Lower leg skin (tissue), 4 donors: ENCODE results near the gene TMEM161B. TPM values are rescaled to one million over a fixed set of nuclear protein-coding genes. Genes with fewer than 3 reads are reported as not detected.

Experiments
- DNase-seq, 2 donors: peaks; one replicate each; pipeline ENCODE4 v3.0.0-alpha.2; 2019; ENCODE audit warnings: low spot score in 2 of 2
- H3K4me3 ChIP-seq: fragments of 200-600 bp; sonication (generic); 2 replicates; pipeline ENCODE4 v1.5.1; 2017; ENCODE audit warnings: mild to moderate bottlenecking, low read depth; ENCODE audit not compliant: poor library complexity, severe bottlenecking
- POLR2A ChIP-seq, 2 donors: fragments of 450-650 bp; IDR thresholded peaks; one replicate each; pipeline ENCODE4 v1.6.1; 2016 to 2017; ENCODE audit warnings: antibody characterized with exemption in 2 of 2, mild to moderate bottlenecking in 1 of 2, moderate library complexity in 1 of 2
- WGBS, 2 donors: methylation state at CpG; one replicate each; pipeline ENCODE4 v1.1.5; 2018; 5-methylcytosine and 5-hydroxymethylcytosine counted together
- intact Hi-C: fragments of 100-400 bp; cut with DNase I; formaldehyde crosslinking; loops from one replicate; pipeline ENCODE4 v1.15.0; 2023; ENCODE audit warnings: low total_unique reads
- total RNA-seq, 4 donors: library from RNA; depleted of rRNA; stranded (reverse); fragments of >200 nt; gene quantifications; one replicate each; pipeline ENCODE4 v1.1.0, GENCODE V29; 2016
- TF ChIP-seq, protein P1 (sequence below), 3 donors: fragments of 450-650 bp; IDR thresholded peaks; one replicate each; pipeline ENCODE4 v1.5.1; 2016; ENCODE audit warnings: antibody characterized with exemption in 3 of 3, mild to moderate bottlenecking in 3 of 3, moderate library complexity in 2 of 3

The TMEM161B gene
- 10 to 100 TPM in 2 of 4 donors, 1 to 10 TPM in 2; 9.1 to 14.1 (median 10.2) TPM for total RNA-seq

DNA sequence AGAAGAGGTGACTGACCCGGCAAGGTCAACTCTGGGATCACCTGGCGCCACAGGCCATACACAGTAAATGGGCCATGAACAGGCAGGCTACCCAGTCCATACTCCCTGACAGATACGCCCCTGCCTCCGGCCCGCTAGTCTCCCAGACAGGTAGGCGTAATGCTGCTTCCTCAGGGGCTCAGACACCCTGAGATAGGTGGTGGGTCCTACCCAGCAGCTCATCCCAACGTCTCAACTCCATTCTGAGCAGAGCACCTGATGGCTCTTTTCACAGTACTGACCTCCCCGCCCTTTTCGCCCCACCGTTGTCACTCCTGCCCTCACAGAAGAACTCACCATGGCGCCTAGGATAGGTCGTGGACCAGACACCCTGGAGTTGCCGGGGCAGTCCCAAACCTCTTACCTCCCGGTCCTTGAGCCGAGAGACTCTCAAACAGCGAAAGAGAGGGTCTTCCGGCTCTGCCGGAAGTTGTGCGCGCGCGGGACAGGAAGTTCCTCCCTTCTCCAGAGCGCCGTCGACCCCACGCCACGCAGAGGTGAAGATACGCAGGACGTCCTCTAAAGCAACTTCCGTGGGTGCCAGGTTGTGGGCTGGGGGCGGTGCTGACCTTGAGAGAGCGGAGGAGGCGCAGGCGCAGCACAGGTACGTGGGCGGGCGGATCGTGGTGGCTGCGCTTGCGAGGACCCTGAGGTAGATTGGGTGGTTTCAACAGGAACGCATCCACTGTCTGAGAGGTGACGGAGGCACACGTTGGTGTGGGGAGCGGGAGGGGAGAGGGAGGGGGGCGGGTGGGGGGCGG is at the start of gene TMEM161B:
Gene TMEM161B, minus strand, starts transcription at position 461 of the 800 bp plus-strand sequence. Its CDS starts 122 bp downstream, at position 339.
- TF ChIP-seq, protein P1, sequence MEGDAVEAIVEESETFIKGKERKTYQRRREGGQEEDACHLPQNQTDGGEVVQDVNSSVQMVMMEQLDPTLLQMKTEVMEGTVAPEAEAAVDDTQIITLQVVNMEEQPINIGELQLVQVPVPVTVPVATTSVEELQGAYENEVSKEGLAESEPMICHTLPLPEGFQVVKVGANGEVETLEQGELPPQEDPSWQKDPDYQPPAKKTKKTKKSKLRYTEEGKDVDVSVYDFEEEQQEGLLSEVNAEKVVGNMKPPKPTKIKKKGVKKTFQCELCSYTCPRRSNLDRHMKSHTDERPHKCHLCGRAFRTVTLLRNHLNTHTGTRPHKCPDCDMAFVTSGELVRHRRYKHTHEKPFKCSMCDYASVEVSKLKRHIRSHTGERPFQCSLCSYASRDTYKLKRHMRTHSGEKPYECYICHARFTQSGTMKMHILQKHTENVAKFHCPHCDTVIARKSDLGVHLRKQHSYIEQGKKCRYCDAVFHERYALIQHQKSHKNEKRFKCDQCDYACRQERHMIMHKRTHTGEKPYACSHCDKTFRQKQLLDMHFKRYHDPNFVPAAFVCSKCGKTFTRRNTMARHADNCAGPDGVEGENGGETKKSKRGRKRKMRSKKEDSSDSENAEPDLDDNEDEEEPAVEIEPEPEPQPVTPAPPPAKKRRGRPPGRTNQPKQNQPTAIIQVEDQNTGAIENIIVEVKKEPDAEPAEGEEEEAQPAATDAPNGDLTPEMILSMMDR (IDR thresholded peaks at IDR 0.05) = no peak
- no peak for TF ChIP-seq POLR2A (IDR thresholded peaks at IDR 0.05)
- H3K4me3 ChIP-seq = peak within 1 kb of the TSS; percentile 87
- 0 to 2% methylated on average over 35 to 37 of the region's 46 CpGs for WGBS, 2 donors
- intact Hi-C loops = no loop called here
- DNase-seq = peak; percentile 89 to 96

DNA sequence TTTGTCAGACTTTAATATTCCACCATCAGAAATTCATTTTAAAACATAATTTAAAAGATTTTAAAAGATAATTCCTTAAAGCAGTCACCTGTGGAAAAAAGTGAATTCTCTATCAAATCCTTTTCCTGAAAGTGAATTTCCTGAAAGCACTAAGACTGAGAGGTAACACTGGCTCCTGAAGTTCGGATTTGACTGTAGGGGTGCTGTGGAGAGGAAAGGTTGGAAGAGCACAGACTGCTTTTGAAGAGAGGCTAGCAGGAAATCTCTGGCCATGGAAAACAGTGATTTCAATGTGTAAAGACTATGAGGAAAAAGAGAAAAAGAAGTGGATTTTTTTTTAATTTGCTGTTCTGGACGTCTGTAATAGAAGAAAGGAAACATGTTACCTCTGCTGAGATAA is 35.7 kb upstream of the TMEM161B start:
- WGBS, 2 donors = 32 to 45% methylated on average over 2 of the region's 2 CpGs
- DNase-seq = no peak
- intact Hi-C loops = no loop called here
- TF ChIP-seq POLR2A (IDR thresholded peaks at IDR 0.05) = no peak
- TF ChIP-seq, protein P1 (IDR thresholded peaks at IDR 0.05) = no peak
- H3K4me3 ChIP-seq = no peak overlapping the region

DNA sequence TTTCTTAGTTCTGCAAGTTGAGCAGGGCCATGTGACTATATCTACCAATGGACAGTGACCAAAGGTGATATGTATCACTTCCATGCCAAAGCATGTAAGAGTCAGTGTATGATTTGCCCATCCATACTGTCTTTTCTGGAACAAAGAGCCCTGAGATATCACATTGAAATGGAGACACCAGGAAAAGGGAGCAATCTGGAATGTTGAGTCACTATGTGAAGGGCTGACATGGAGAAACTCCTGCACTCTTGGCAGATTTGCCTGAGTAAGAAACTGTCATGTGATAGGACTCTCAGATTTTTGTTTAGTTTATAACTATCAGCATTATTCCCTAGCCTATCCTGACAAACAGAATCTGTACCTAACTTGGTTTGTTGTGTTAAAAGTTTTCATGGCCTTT is 29.8 kb upstream of the TMEM161B start:
- TF ChIP-seq POLR2A (IDR thresholded peaks at IDR 0.05) = no peak
- TF ChIP-seq, protein P1 (IDR thresholded peaks at IDR 0.05) = no peak
- no peak for DNase-seq
- intact Hi-C loops = no loop called here
- no peak overlapping the region for H3K4me3 ChIP-seq

DNA sequence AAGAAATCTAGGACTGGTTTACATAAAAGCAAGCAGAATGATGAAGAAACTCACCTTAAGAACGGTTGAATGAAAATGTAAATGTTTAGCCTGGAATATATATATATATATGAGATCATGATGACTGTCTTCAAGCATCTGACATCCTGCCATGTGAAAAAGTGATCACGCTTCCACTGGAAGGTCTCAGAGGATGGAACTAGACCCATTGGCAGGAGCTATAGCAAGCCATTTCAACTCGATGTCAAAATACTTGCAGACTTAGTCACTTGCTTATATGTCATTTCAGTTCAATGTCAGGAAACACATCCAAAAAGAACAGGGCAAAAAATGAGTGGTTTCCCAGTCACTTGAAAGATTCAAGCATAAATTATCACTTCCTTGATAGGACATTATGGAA is 22.2 kb upstream of the TMEM161B start:
- no peak for DNase-seq
- no peak for TF ChIP-seq POLR2A (IDR thresholded peaks at IDR 0.05)
- TF ChIP-seq, protein P1 (IDR thresholded peaks at IDR 0.05) = no peak

DNA sequence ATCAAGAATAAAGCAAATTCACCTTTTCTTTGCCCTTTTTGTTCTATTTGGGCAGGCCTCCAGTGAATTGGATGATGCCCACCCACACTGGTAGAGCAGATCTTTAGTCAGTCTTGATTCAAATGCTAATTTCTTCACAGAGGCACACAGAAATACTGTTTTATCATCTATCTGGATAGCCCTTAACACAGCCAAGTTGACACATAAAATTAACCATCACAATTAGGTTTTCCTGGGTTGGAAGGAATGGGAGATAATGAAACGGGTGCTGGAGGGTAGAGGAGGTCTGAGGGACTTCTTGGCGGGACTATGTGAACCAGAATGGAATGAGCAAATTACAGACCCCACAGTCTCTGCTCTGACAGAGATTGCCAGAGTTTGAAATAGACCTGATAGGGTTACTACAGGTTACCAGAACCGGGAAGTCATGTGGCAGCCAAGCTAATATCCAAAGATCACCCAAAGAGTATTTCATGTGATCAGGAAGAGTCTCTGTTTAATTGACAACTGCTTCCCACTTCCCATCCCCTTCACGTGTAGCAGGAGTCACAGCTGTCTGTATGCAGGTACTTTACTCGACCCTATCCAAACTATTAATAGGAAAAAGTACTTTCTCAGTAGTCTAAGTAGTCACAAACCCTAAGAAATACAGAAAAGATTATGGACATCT is 20.0 kb upstream of the TMEM161B start:
- no peak for DNase-seq
- WGBS, 2 donors = 85 to 87% methylated on average over 5 of the region's 5 CpGs
- H3K4me3 ChIP-seq = no peak overlapping the region
- TF ChIP-seq POLR2A (IDR thresholded peaks at IDR 0.05) = no peak
- TF ChIP-seq, protein P1 (IDR thresholded peaks at IDR 0.05) = no peak
- intact Hi-C loops = no loop called here

More for the DNA sequence above, 22.2 kb upstream of the TMEM161B start:
- 82% methylated on average over 3 of the region's 3 CpGs for WGBS, 2 donors
- intact Hi-C loops = no loop called here
- H3K4me3 ChIP-seq = no peak overlapping the region
